Right kidney (tissue), 1 donor: ENCODE measurements around the gene SUPT5H.

Source experiments
- DNase-seq: peaks from one replicate; pipeline ENCODE4 v3.0.0-alpha.2; 2016

Gene SUPT5H

DNA sequence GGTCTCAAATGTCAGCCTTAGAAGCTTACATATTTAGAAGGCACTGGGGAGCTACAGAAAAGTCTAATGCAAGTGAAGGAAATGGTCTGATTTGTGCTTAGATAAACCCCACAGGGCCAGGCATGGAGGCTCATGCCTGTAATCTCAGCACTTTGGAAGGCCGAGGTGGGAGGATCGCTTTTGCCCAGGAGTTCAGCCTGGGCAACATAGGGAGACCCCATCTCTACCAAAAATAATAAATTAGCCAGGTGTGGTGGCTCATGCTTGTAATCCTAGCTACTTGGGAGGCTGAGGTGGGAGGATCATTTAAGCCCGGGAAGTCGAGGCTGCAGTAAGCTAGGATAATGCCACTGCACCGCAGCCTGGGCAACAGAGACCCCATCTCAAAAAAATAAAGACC, 50.7 kb downstream of the SUPT5H start:
- DNase-seq: no peak

GRCh38 chr19:39497701-39497995, 52.3 kb downstream of the SUPT5H start:
- DNase-seq: no peak

- peak; percentile 73 for DNase-seq
These were observed 52.8 kb downstream of the SUPT5H start for GRCh38 chr19:39497996-39498797.

DNA sequence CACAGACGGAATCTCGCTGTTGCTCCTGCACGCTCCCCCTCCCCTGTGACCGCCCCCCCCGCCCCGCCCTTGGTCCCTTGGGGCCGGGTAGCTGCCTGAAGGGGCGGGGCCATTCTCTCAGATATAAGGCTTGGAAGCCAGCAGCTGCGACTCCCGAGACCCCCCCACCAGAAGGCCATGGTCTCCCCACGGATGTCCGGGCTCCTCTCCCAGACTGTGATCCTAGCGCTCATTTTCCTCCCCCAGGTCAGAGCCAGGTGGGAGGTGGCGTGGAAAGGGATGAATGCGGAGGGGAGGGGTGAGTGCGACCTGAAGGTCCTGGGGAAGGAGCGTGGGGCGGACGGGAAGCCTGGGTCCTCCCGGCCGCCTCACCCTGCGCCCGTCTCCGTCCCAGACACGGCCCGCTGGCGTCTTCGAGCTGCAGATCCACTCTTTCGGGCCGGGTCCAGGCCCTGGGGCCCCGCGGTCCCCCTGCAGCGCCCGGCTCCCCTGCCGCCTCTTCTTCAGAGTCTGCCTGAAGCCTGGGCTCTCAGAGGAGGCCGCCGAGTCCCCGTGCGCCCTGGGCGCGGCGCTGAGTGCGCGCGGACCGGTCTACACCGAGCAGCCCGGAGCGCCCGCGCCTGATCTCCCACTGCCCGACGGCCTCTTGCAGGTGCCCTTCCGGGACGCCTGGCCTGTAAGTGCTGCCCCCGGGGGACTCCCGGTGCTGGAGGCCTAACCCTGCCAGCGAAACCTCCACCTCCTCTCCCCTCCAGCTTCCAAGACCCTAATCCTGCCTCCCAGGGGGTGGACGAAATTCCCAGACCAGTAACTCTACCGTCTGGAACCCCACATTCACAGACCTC, 53.6 kb downstream of the SUPT5H start, which contains the start of gene DLL3:
Gene DLL3, plus strand, starts transcription at position 150 of the 845 bp plus-strand sequence. Its CDS starts 28 bp downstream, at position 178.
- peak; percentile 65 for DNase-seq

GRCh38 chr19:39499932-39500331, 54.5 kb downstream of the SUPT5H start:
- DNase-seq: no peak

GRCh38 chr19:39500543-39500942, 55.2 kb downstream of the SUPT5H start:
- DNase-seq: no peak

DNA sequence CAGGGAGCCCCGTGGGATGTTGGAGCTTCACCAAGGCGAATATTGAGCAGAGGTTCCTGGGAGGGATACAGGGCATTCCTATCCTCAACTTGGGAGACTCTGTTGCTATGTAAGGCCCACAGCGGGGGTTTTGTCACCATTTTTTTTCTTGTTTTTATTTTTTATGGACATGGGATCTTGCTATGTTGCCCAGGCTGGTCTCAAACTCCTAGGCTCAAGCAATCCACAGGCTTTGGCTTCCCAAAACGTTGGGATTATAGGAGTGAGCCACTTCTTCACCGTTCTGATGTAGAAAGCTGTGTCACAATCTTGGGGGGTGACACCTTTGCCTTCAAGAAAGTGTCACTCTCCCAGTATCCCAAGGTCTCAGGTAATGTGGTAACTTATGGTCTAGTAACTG, 56.0 kb downstream of the SUPT5H start:
- DNase-seq: no peak

DNA sequence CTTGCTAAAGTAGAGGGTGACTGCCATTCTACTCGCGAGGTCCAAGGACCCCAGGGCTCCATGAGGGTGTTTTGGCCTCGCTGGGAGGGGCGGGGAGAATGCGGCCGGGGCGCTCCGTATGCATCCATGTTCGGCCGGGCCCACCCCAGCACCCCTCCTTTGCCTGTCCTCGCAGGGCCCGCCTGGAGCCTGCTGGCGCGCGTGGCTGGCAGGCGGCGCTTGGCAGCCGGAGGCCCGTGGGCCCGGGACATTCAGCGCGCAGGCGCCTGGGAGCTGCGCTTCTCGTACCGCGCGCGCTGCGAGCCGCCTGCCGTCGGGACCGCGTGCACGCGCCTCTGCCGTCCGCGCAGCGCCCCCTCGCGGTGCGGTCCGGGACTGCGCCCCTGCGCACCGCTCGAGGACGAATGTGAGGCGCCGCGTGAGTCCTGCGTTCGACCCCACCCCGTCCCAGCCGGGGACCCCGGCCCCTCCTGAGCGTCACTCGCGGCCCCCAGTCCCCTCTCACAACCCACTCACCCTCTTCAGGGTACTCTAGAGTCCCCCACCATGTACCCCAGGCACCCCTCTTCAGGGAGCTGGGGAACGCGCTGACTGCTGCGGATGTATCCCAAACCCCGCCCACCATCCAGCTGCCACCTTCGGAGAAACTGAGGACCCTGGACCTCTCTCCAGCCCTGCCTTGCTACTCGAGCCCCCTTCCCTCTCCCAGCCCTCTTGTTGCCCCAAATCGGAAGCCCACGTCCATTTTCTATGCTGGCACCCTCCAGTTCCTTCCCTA, 57.4 kb downstream of the SUPT5H start:
- DNase-seq: peak; percentile 64

- no peak for DNase-seq
These were observed 61.2 kb downstream of the SUPT5H start for GRCh38 chr19:39506598-39506943.

DNA sequence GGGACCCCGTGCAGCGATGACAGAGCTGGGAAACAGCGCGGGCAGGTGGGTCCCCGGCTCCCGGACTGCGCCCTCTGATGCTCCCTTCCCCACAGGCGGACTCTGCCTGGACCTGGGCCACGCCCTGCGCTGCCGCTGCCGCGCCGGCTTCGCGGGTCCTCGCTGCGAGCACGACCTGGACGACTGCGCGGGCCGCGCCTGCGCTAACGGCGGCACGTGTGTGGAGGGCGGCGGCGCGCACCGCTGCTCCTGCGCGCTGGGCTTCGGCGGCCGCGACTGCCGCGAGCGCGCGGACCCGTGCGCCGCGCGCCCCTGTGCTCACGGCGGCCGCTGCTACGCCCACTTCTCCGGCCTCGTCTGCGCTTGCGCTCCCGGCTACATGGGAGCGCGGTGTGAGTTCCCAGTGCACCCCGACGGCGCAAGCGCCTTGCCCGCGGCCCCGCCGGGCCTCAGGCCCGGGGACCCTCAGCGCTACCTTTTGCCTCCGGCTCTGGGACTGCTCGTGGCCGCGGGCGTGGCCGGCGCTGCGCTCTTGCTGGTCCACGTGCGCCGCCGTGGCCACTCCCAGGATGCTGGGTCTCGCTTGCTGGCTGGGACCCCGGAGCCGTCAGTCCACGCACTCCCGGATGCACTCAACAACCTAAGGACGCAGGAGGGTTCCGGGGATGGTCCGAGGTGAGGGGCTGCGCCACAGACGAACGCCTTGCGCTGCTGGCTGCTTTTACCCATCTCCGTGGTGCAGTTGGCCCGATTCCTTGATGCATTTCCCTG, 61.7 kb downstream of the SUPT5H start:
- peak; percentile 83 for DNase-seq

- DNase-seq: no peak
These were observed 62.5 kb downstream of the SUPT5H start for GRCh38 chr19:39507715-39508364.

DNA sequence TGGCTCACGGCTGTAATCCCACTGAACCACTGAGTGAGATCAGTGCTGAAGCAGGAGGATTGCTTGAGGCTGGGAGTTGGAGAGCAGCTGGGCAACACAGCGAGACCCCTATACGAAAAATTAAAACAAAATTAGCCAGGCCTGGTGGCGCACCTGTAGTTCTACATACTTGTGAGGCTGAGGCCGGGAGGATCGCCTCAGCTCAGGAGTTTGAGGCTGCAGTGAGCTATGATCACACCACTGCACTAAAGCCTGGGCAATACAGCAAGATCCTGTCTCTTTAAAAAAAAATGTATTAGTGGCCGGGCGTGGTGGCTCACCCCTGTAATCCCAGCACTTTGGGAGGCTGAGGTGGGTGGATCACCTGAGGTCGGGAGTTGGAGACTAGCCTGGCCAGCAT, 63.2 kb downstream of the SUPT5H start:
- DNase-seq: no peak

DNA sequence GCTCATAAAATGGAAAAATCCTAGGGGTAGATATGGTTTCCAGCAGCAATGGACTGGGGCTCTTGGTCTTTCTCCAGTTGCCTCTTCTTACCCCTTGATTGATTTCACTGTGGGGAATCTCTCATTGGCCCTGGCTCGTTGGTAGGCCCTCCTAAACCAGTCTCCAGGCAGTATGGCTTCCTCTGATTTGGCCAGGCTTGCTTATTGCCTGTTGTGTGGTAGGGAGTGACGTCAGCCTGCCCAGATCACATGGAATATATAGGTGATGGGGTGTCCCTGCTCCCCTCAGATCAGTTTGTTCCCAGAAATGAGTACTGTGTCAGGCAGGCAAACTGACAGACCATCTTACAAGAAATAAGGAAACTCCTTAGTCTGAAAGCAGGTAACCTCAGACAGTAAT, 63.9 kb downstream of the SUPT5H start:
- no peak for DNase-seq

DNA sequence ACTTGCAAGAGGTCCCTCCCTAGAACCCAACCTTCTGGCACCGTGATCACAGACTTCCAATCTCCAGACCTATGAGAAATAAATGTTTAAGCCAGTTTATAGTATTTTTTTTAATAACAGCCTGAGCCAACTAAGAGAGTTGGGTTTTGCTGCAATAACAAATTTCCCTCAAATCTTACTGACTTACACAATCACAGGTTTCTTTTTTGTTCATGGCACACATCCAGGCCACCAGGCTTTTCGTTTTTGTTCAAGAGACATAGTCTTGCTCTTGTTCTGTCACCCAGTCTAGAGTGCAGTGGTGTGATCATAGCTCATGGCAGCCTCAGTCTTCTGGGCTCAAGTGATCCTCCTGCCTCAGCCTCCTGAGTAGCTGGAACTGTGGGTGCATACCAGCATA, 67.6 kb downstream of the SUPT5H start:
- DNase-seq: no peak

- DNase-seq: peak; percentile 81
These were observed 69.6 kb downstream of the SUPT5H start, which contains the start of gene SELENOV for GRCh38 chr19:39514840-39515550. Gene SELENOV (plus strand): TSS chr19:39515139. CDS start chr19:39515213, 74 bp downstream.

DNA sequence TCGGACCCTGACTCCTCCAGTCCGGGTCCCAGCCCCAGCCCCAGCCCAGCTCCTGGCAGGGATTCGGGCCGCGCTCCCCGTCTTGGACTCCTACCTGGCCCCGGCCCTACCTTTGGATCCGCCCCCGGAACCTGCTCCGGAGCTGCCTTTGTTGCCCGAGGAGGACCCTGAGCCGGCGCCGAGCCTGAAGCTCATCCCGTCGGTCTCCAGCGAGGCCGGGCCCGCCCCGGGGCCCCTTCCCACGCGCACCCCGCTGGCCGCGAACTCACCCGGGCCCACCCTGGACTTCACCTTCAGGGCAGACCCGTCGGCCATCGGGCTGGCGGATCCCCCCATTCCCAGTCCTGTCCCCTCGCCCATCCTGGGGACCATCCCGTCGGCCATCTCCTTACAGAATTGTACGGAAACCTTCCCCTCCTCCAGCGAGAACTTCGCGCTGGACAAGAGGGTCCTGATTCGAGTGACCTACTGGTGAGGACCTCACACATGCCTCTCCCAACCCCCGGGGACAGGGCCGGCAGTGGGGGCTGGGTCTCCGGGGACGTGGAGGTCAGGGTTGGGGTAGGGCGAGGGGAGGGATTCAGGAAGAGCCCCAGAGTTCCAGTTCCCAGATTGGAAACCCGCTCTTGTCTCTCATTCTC, 70.3 kb downstream of the SUPT5H start:
- DNase-seq: peak; percentile 81

DNA sequence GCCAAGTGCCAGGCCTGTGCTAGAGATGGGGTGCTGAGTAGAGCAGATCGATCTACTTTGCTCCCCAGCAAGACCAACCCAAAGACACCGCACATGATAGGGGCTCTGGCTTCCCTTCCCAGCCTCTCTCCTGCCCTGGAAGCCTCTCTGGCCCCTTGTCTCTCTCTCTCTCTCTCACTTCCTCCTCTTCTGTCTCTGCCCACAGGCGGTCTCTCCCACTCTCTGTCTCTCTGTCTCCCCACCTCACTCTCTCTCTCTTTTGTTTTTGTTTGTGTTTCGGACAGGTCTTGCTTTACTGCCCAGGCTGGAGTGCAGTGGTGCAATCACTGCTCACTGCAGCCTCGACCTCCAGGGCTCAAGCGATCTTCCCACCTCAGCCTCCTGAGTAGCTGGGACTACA, 70.9 kb downstream of the SUPT5H start:
- DNase-seq: no peak

DNA sequence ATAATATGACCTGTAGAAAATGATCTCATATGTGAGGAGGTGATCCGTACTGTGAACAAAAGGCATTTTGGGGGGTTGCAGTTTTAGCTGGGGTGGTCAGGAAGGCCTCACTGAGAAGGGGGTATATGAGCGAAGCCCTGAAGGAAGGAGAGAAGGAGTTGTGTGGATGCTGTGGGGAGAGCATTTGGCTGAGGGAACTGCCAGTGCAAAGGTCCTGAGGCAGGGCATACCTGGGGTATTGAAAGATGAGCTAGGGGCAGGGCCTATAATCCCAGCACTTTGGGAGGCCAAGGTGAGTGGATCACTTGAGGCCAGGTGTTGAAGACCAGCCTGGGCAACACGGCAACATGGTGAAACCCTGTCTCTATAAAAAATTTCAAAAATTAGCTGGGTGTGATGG, 72.0 kb downstream of the SUPT5H start:
- DNase-seq: no peak

GRCh38 chr19:39518458-39518857, 73.1 kb downstream of the SUPT5H start:
- DNase-seq: peak; percentile 35

GRCh38 chr19:39518975-39519374, 73.6 kb downstream of the SUPT5H start:
- DNase-seq: peak; percentile 36
